GM12875 (cell line): ENCODE data around the gene F2RL3.

Source experiments
- H3K4me3 ChIP-seq: one replicate; pipeline ENCODE4 v1.5.1; 2011; ENCODE audit warnings: low read depth, low read length, control low read depth
- TF ChIP-seq, protein P1 (sequence below): IDR thresholded peaks from 2 replicates; pipeline ENCODE4 v1.5.1; 2011; ENCODE audit warnings: low read depth, mild to moderate bottlenecking, control low read depth, inconsistent platforms, low read length, moderate library complexity, borderline replicate concordance; ENCODE audit not compliant: insufficient read depth

Gene F2RL3

DNA sequence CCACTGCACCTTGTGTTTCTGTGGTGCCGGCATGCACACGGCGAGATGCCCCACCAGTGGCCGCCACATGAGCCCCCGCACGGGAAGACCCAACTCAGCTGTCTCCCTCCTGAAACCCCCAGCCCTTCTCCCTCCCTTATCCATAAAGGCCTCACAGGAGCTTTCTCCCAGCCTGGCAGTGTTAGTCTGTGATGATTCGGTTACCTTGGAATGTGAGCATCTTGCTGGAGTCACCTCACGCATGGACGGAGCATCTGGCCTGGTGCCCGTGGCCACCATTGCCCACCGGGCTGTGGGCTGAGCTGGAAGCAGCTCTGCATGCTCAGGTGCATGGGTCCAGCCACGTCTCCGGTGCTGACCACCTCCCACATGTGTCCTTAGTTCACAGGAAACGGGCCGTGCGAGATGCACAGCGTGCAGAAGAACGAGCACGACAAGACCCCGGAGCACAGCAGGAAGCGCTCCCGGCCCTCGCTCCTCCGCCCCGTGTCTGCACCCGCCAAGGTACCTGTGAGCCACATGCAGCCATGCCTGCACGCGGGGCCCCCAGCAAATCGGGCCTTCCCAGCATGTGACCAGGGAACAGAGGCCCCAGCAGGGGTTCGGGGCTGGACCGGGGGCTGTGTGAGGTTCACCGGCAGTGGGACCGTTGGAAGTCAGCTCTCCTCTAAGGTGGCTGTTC is 37.6 kb upstream of the F2RL3 start:
- TF ChIP-seq, protein P1, sequence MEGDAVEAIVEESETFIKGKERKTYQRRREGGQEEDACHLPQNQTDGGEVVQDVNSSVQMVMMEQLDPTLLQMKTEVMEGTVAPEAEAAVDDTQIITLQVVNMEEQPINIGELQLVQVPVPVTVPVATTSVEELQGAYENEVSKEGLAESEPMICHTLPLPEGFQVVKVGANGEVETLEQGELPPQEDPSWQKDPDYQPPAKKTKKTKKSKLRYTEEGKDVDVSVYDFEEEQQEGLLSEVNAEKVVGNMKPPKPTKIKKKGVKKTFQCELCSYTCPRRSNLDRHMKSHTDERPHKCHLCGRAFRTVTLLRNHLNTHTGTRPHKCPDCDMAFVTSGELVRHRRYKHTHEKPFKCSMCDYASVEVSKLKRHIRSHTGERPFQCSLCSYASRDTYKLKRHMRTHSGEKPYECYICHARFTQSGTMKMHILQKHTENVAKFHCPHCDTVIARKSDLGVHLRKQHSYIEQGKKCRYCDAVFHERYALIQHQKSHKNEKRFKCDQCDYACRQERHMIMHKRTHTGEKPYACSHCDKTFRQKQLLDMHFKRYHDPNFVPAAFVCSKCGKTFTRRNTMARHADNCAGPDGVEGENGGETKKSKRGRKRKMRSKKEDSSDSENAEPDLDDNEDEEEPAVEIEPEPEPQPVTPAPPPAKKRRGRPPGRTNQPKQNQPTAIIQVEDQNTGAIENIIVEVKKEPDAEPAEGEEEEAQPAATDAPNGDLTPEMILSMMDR = no peak
- no peak overlapping the region for H3K4me3 ChIP-seq

DNA sequence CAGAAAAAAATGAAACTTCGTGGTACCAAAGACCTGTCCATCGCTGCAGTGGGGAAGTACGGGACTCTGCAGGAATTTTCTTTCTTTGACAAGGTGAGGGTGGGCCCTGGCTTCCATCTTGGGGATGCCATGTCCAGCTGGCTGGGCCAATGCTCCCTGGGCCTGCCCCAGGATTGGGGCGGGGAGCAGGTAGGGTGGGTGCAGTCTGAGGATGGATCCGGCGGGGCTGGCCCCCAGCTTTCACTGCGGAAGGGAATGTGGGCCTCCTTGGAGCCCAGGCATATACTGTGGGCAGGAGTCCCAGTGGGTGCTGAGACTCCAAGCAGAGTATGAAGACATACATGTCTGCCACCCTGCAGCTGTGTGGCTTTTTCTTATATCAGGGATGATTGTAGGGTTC is 35.7 kb upstream of the F2RL3 start:
- TF ChIP-seq, protein P1 = no peak
- H3K4me3 ChIP-seq = no peak overlapping the region

DNA sequence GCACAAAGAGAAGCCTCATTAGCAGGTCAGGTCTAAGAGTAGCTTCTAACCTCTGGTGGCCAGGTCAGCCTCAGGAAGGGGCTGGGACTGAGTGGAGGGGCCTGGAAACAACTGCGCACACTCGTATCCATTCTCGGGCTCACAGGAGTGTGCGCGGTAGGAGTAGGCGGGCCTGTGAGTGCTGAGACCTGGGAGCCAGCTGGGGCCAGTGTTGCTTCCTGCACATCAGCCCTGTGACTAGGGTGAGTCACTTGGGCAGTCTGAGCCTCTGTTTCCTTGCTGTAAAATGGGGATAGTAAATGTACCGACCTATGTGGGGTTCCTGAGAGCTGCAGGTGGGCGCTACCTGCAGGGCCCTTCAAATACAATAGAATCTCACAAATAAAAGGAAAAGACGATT is 32.7 kb upstream of the F2RL3 start:
- H3K4me3 ChIP-seq = no peak overlapping the region
- TF ChIP-seq, protein P1 = no peak

DNA sequence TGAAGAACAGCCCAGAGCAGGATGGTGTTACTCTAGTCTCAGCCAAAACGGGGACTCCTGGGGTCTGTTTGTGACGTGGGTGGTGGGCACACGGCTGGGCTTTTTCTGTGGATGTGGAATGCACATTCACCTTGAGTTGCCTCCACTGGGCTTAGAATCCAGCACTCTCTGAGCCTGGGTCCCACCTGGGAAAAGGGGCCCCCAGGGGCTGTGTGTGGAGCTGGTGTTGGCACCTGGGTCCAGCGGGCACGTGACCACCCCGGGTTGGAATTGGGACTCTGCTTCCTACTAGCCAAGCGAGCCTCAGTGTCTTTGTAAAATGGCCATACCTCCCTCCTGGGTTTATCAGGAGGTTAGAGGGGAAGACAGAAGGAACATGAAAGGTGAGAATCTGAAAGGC is 29.2 kb upstream of the F2RL3 start:
- TF ChIP-seq, protein P1 = no peak
- no peak overlapping the region for H3K4me3 ChIP-seq

DNA sequence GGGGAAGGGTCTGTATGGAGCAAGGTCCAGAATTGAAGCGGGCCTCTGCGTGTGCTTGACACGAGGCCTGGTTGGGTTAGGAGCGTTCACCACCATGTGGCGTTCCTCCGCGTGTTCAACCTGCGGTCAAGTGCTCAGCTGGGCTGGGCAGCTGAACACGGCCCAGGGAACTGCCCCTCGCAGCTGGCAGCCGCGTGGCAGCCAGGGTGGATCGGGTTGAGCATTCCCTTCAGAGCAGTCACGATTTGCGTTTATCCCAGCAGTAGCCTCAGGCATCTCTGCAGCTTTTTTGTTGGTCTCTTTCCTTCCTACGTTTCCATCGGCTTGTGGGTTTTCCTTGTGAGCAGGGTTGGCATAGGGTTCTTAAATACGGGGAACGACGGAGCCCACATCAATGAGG is 28.7 kb upstream of the F2RL3 start:
- no peak overlapping the region for H3K4me3 ChIP-seq
- TF ChIP-seq, protein P1 = no peak

DNA sequence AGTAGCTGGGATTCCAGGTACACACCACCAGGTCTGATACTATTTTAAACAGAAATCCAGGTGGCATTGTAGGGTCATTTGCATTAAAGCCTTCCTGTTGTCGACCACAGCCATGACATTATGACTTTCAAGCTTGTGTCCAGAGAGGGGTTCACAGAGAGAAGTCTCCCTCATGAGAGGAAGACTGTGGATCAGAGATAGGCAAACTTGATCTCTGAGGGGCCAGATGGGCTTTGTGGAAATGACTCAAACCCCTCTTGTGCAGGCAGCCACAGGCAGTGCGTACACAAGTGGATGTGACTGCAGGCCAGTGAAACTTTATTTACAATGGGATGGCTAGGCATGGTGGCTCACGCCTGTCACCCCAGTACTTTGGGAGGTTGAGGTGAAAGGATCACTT is 27.8 kb upstream of the F2RL3 start:
- no peak overlapping the region for H3K4me3 ChIP-seq
- TF ChIP-seq, protein P1 = no peak

DNA sequence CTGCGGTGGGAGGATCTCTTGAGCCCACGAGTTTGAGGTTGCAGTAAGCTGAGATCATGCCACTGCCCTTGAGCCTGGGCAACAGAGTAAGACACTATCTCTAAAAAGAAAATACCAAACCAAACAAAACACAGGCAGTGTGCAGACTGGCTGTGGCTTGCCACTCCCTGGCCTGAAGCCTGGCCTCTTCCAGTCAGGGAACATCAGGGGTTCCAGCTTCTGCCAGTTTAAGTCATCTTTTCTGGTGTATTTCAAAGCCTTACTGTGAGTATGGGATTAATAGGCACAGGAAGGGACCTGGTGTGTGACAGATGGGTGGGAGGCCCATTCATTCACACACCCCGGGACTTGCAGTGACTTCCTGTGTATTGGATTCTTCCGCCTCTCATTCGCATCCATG is 27.0 kb upstream of the F2RL3 start:
- TF ChIP-seq, protein P1 = no peak
- H3K4me3 ChIP-seq = no peak overlapping the region
